Renal cortex interstitium (tissue), 11 donors: ENCODE measurements around the gene GPR32. TPM values are rescaled to one million over a fixed set of nuclear protein-coding genes. Genes with fewer than 3 reads are reported as not detected.
"Not testable (repeated sequence)": the region's sequence is repeated elsewhere in the genome, so short reads cannot be mapped to it uniquely, and the experiment has no call there.

Experiments used
- DNase-seq, 11 donors: peaks; one replicate each; pipeline ENCODE4 v3.0.0-alpha.2; 2013; ENCODE audit warnings: low read depth in 9 of 11, low spot score in 4 of 11; ENCODE audit errors: extremely low read depth in 1 of 11
- polyA plus RNA-seq, 3 donors: library from polyadenylated mRNA; unstranded; fragments of 120-200 nt; gene quantifications; one replicate each; pipeline ENCODE4 v1.2.1, GENCODE V29; 2013; ENCODE audit not compliant: insufficient read length in 3 of 3

Gene GPR32
- polyA plus RNA-seq, 3 donors = not detected

- DNase-seq = no peak
Observed at GRCh38 chr19:50776131-50776530, 5.9 kb downstream of the GPR32 start.

GRCh38 chr19:50777261-50777660, 7.0 kb downstream of the GPR32 start:
- DNase-seq = no peak

DNA sequence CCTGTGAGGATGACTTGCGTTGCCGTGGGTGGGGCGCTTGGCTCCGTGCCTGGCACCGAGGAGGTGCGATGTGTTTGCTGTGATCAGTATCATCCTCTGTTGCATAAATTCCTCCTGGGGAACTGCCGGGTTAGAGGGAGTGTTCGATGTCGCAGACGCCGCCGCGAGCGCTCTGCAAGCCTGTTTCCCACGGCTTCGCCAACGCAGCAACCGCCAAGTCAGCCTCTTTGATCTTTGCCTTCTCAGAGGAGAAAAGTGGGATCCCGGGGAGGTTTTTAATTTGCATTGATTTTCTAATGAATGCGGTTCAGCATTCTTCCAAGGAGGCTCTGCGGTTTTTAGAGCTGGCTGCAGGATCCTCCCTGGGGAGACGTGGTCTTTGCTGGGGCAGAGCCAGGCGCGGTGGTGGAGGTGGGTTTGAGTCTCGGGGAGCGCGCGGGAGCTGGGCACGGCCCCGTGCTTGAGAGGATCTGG, 7.6 kb downstream of the GPR32 start:
- DNase-seq = no peak

DNA sequence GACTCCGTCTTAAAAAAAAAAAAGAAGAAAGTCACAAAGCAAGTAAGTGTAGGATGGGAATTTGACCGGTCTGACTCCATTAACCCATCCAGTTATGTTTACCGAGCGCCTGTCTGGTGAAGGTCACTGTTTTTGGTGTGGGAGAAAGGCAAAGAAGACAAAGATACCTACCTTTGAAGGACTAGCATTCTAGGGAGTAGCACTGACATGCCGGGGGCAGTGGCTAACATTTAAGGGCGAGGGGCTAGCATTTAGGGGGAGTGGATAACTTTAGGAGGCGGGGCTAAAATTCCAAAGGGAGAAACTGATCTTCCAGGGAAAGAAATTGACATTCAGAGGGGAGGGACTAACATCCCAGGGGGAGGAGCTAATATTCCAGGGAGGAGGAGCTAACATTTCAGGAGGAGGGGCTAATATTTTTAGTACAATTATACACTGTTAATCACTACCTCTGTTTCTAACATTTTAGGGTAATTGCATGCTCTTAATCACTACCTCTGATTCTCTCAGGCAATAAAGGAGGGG, 8.7 kb downstream of the GPR32 start:
- no peak for DNase-seq

DNA sequence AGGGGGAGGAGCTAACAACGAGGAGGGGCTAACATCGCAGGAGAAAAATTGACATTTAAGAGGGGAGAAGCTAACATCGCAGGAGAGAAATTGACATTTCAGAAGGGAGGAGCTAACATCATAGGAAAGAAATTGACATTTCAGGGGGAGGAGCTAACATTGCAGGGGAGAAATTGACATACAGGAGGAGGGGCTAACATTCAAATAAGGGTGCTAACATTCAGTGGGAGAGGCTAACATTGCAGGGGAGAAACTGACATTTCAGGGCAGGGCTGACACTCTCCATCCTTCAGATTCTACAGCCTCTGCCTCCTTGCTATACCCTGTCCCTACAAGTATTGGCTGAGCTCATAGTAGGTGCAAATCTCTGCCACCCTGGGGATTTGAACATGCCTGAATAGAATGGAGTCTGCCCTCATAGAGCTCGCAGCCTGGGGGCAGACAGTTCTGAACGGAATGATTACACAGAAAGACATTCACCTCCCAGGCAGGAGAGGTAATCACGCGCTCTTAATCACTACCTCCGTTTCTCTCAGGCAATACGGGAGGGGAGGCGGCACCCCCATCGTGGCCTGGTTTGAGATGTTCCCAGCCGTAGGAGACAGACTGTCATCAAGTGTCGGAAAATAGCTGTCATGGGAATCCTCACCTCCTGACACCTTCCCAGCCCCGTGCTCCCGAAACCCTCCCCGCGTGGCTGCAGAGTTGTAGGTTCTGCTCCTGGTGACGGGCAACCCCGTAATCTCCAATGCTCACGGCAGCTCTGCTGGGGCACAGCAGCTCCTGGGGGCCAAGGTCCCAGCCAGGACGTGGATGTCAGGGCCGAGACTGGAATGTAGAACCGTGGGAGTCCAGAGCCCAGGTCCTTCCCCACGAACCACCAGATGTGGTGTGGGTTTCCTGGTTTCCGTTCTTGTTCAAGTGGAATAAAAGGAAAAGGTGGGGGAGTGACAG, 9.5 kb downstream of the GPR32 start:
- DNase-seq = no peak

GRCh38 chr19:50780753-50781435, 10.6 kb downstream of the GPR32 start:
- DNase-seq = no peak

- DNase-seq = not testable (repeated sequence)
Observed at GRCh38 chr19:50783848-50784152, 13.5 kb downstream of the GPR32 start.

DNA sequence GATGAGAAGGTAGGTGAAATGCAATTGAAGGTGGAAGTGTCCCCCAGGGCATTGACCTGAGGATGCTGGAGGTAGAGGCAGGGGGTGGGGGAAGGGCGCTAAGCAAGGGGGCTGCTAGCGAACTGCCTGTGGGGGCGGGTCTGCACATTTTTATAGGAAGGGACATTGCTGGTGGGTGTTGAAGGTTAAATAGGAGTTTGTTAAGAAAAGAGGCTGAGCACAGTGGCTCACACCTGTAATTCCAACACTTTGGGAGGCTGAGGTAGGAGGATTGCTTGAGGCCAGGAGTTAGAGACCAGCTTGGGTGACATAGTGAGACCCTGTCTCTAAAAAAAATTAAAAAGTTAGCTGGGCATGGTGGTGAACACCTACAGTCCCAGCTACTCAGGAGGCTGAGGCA, 14.4 kb downstream of the GPR32 start:
- no peak for DNase-seq

DNA sequence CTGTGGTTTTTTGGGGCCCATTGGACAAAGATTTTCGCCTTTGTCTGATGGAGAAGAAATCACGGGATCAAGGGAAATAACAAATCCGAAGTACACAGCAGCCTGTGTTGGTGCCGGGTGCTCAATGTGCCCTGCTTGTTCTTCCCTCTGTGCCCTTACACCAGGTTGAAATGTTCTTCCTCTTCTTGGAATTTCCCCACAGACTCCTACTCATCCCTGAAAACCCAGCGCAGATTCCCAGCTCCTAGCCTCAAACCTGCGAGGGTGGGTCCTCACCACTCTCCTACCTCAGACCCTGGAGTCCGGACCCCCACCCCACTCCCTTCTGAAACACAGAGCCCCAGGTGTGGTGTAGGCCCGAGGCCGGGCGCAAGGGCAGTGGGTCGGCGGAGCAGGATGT, 15.1 kb downstream of the GPR32 start:
- DNase-seq = no peak

DNA sequence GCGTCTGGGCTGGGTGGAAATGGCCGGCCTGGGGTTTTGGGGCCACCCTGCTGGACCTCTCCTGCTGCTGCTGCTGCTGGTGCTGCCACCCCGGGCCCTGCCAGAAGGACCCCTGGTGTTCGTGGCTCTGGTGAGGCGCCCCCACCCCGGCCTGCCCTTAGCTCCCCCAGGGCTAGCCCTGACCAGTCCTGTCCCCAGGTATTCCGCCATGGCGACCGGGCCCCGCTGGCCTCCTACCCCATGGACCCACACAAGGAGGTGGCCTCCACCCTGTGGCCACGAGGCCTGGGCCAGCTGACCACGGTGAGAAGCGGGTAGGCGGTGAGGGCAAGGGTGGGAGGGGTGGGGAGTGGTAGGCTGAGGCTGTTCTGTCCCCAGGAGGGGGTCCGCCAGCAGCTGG, 20.1 kb downstream of the GPR32 start, which contains the start of gene ACP4:
Gene ACP4 (plus strand): TSS at position 20 of the 400 bp plus-strand sequence. CDS start 0 bp downstream, at position 20.
- no peak for DNase-seq

DNA sequence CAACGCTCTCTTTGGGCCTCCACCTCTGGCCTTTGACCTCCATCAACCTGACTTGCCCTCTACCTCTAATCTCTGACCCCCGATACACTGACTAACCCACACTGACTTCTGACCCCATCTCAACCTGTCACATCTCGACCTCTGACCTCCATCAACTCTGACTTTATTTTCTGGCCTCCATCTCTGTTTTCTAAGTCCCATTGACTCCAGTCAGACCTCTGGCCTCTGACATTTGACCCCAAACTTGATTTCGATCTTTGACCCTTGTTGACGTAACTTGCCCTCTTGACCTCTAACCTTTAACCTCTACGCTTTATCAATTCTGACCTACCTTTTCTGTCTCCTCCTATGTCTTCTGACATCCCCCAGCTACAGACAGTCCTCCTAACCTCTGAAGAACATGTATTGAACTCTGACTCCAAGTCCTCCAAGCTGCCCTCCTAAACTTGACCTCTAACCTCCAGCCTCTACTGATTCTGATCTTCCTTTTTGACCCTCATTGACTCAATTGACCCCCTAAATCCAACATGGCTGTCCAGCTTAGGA, 20.7 kb downstream of the GPR32 start:
- no peak for DNase-seq

DNA sequence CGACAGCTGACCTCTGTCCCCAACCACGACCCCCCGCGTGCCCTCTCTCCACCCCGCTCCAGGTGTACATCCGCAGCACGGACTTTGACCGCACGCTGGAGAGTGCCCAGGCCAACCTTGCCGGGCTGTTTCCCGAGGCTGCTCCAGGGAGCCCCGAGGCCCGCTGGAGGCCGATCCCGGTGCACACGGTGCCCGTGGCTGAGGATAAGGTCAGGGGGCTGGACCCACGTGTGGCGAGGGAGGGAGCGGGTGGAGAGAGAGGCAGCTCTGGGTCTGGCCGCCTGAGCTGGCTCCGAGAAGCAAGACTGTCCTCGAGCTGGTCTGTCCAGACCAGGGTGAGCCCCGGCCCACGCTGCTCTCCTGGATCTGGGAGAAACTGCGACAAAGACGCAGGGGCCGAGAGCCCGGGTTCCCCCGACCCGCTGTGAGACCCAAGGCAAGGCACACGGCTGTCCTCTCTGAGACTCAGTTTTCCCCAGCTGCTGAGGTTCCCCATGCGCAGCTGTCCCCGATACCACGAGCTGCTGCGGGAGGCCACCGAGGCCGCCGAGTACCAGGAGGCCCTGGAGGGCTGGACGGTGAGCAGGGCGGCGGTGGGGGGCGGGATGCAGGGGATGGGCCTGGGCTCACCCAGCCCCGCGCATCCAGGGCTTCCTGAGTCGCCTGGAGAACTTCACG, 21.5 kb downstream of the GPR32 start:
- DNase-seq = no peak

DNA sequence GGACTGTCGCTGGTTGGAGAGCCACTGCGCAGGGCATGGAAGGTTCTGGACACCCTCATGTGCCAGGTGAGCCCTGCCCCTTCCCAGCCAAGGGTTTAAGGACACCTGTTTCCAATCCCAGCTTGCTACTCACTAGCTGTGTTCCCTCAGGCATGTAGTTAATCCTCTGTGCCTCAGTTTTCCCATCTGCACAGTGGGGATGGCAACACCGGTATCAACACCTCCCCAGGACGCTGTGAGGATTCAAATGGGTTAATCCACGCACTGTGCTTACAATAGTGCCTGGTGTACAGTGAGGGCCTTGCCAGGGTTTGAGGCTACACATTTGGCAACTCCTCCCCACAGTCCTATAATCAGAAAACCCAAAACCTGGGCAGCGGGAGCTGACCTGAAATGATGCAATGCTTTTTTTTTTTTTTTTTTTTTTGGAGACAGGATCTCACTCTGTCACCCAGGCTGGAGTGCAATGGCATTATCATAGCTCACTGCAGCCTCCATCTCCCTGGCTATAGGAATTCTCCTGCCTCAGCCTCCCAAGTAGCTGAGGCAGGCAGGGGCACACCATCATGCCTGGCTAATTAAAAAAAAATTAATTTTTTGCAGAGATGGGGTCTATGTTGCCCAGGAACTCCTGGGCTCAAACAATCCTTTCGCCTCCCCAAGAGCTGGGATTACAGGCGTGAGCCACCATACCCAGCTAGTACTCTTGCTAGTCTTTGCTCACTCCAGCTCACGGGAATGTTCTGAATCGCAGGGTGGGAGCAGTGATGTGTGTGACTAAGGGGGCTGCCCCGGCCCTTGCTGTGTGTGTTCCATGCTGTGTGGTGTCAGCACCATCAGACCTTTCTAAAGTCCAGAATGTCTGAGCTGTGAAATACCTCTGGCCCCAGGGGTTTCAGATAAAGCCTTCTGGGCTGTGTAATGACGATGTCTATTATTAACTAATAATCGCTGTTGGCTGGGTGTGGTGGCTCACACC, 22.3 kb downstream of the GPR32 start:
- DNase-seq = no peak

DNA sequence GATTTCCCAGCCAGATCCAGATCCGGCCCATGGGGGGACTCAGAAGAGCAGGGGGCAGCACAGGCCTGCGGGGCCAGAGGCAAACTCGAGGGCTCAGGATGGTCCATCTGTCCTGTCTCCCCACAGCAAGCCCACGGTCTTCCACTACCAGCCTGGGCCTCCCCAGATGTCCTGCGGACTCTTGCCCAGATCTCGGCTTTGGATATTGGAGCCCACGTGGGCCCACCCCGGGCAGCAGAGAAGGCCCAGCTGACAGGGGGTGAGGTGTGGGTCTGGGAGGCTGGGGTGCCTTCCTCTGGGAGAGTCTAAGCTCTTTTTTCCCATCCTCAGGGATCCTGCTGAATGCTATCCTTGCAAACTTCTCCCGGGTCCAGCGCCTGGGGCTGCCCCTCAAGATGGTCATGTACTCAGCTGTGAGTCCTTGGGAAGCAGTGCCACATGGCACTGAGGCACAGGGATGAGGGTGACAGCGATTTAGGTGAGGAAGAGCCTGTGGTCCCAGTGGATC, 23.3 kb downstream of the GPR32 start:
- DNase-seq = no peak

DNA sequence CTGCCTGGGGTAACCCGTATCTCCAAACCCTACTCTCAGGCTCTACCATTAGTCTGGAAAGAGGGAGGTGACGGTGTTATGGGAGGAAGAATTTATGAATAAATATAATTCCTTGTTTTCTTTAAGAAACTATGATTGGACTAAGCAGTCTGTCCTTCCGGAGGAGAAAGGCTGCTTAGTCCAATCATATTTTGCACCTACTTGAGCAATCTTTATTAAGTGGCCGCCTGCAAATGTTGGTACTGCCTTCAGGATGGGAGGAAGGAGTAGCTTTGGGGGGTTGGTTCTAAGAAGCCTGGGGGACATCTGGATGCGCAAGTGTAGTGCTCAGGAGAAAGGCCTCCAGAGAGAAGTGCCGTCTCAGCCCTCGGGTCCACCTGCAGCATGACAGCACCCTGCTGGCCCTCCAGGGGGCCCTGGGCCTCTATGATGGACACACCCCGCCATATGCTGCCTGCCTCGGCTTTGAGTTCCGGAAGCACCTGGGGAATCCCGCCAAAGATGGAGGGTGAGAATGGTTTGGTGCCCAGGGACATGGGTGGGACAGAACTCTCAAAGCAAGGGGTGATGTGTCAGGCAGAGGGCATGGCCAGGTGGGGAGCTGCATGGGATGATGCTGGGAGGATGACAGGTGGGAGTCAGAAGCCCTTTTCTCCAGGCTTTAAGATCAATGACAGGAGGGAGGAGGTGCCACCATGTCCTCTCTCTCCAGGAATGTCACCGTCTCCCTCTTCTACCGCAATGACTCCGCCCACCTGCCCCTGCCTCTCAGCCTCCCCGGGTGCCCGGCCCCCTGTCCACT, 24.0 kb downstream of the GPR32 start:
- DNase-seq = no peak

DNA sequence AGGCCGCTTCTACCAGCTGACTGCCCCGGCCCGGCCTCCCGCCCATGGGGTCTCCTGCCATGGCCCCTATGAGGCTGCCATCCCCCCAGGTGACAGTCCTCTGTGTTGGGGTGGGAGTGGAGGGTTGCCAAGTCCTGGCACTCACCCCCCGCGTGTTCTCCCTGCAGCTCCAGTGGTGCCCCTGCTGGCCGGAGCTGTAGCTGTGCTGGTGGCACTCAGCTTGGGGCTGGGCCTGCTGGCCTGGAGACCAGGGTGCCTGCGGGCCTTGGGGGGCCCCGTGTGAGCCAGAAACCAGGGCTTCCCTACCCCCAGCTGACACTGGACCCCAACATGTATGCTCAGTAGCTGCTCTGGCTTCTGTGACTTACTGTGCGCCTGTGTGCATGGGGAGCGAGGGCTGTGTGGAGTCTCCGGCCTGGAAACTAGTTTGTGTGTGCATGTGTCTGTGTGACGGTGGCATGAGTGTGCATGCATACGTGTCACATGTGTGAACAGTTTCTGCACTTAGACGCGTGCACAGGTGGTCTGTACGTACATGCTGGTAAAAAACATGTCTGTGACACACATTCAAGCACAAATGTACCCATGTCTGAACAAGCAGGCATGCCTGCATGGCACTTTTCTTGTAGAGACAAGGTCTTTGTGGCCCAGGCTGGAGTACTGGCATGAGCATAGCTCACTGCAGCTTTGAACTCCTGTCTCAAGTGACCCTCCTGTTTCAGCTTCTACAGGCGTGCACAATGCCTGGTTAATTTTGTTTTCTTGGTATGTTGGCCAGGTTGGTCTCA, 24.8 kb downstream of the GPR32 start:
- no peak for DNase-seq
